ENCODE data around the gene INTS11. TPM values are rescaled to one million over a fixed set of nuclear protein-coding genes. Genes with fewer than 3 reads are reported as not detected.
A peak's percentile ranks its signal among the peaks of the same experiment; 100 is the strongest.

Gene INTS11
- polyA plus RNA-seq, 3 donors: 46.2 to 154 (median 49.6) TPM

GRCh38 chr1:1274931-1275431, 49.5 kb downstream of the INTS11 start:
- Mint-ChIP-seq H3K4me1 (peaks cover 35% of the 10 kb centered on the region), H3K27ac (no peak overlapping the region), H3K27me3 (ENCODE audit: low read depth in 3 of 3) (peaks cover 0 to 3% (median 1%) of the 10 kb centered on the region in 3 donors), H3K36me3 (peaks cover 13 to 16% of the 10 kb centered on the region in 2 donors), H3K9me3 (no peaks in the 10 kb centered on the region), H3K4me3 (peak overlapping the region; percentile 69 to 76)
- WGBS (ENCODE audit: insufficient coverage): 93% methylated on average over 12 of the region's 15 CpGs
- H3K27me3 ChIP-seq (ENCODE audit: control insufficient read depth in 2 of 2, insufficient read depth in 2 of 2, low read length in 2 of 2): no peaks in the 10 kb centered on the region
- H3K4me1 ChIP-seq (ENCODE audit: control insufficient read depth in 1 of 2, insufficient read depth in 2 of 2, low read length in 2 of 2): peaks cover 29 to 30% of the 10 kb centered on the region in 2 donors
- H3K9ac ChIP-seq (ENCODE audit: insufficient read depth, low read length, poor library complexity, severe bottlenecking): no peak overlapping the region
- H3K79me2 ChIP-seq (ENCODE audit: insufficient read depth, low read length): peaks cover 36% of the 10 kb centered on the region
- H3K36me3 ChIP-seq (replicated peaks in 1 of 2; ENCODE audit: control insufficient read depth in 1 of 2, insufficient read depth in 2 of 2, low read length in 2 of 2): no peaks in the 10 kb centered on the region
- H3K4me2 ChIP-seq (replicated peaks; ENCODE audit: extremely low read depth, low read length, poor library complexity, severe bottlenecking): no peak overlapping the region
- peak overlapping the region; percentile 88 for H2AFZ ChIP-seq (ENCODE audit: insufficient read depth, low read depth, low read length, poor library complexity, severe bottlenecking)
- no peak for TF ChIP-seq CTCF (IDR thresholded peaks at IDR 0.05)
- H4K20me1 ChIP-seq (ENCODE audit: insufficient read depth, low read length): peaks cover 29% of the 10 kb centered on the region
- H3K9me3 ChIP-seq (replicated peaks in 1 of 2; ENCODE audit: control insufficient read depth in 1 of 2, insufficient read depth in 1 of 2, low read length in 2 of 2): no peaks in the 10 kb centered on the region
- H3K27ac ChIP-seq (ENCODE audit: low read depth in 1 of 2, low read length in 2 of 2): no peak overlapping the region
- H3K4me3 ChIP-seq (replicated peaks in 1 of 3; ENCODE audit: low read depth in 2 of 3, low read length in 3 of 3): no peak overlapping the region
- no peak for DNase-seq
- intact Hi-C loops (cut with micrococcal nuclease): no loop called here

GRCh38 chr1:1274299-1274930, 50.0 kb downstream of the INTS11 start:
- no peak for DNase-seq
- Histone ChIP-seq H2AFZ (ENCODE audit: insufficient read depth, low read depth, low read length, poor library complexity, severe bottlenecking) (peak overlapping the region; percentile 88), H3K27me3 (ENCODE audit: control insufficient read depth in 2 of 2, insufficient read depth in 2 of 2, low read length in 2 of 2) (no peaks in the 10 kb centered on the region), H3K4me1 (ENCODE audit: control insufficient read depth in 1 of 2, insufficient read depth in 2 of 2, low read length in 2 of 2) (peaks cover 29 to 30% of the 10 kb centered on the region in 2 donors), H4K20me1 (ENCODE audit: insufficient read depth, low read length) (peaks cover 35% of the 10 kb centered on the region), H3K79me2 (ENCODE audit: insufficient read depth, low read length) (peaks cover 42% of the 10 kb centered on the region), H3K9ac (ENCODE audit: insufficient read depth, low read length, poor library complexity, severe bottlenecking) (peak overlapping the region; percentile 96), H3K36me3 (replicated peaks in 1 of 2; ENCODE audit: control insufficient read depth in 1 of 2, insufficient read depth in 2 of 2, low read length in 2 of 2) (no peaks in the 10 kb centered on the region), H3K27ac (ENCODE audit: low read depth in 1 of 2, low read length in 2 of 2) (peak overlapping the region in 1 of 2 donors; percentile 43), H3K4me3 (replicated peaks in 1 of 3; ENCODE audit: low read depth in 2 of 3, low read length in 3 of 3) (peak overlapping the region; percentile 64 to 90 (median 82)), H3K9me3 (replicated peaks in 1 of 2; ENCODE audit: control insufficient read depth in 1 of 2, insufficient read depth in 1 of 2, low read length in 2 of 2) (no peaks in the 10 kb centered on the region), H3K4me2 (replicated peaks; ENCODE audit: extremely low read depth, low read length, poor library complexity, severe bottlenecking) (peak overlapping the region; percentile 79)
- Mint-ChIP-seq H3K9me3 (no peaks in the 10 kb centered on the region), H3K27me3 (ENCODE audit: low read depth in 3 of 3) (peaks cover 0 to 3% (median 1%) of the 10 kb centered on the region in 3 donors), H3K4me1 (peaks cover 39% of the 10 kb centered on the region), H3K4me3 (peak overlapping the region; percentile 69 to 76), H3K27ac (peak overlapping the region in 3 of 7 donors; percentile 6 to 46 (median 30)), H3K36me3 (peaks cover 16 to 22% of the 10 kb centered on the region in 2 donors)
- no peak for TF ChIP-seq CTCF (IDR thresholded peaks at IDR 0.05)
- intact Hi-C loops (cut with micrococcal nuclease): no loop called here
- WGBS (ENCODE audit: insufficient coverage): 39% methylated on average over 20 of the region's 31 CpGs
